SK-N-SH treated with all-trans-retinoic acid at 6 μM for 48 hours (cell line): ENCODE measurements around the gene GLYATL1.

Experiments
- ATAC-seq: fragments of 200-7000 bp; cut with Tn5 transposase; 3 replicates; pipeline ENCODE4 v1.9.1; 2020; ENCODE audit warnings: mild to moderate bottlenecking, moderate library complexity
- ARNTL ChIP-seq: fragments of 450-650 bp; formaldehyde crosslinking; IDR thresholded peaks from 2 replicates; pipeline ENCODE4 v1.5.0; 2020; ENCODE audit warnings: low read depth, mild to moderate bottlenecking, moderate library complexity, borderline replicate concordance
- BACH2 ChIP-seq: fragments of 250-450 bp; sonication (Bioruptor Pico); IDR thresholded peaks from 2 replicates; pipeline ENCODE4 v1.9.0; 2021; ENCODE audit warnings: mild to moderate bottlenecking, borderline replicate concordance
- CSDC2 ChIP-seq: fragments of 250-450 bp; sonication (Bioruptor Pico); IDR thresholded peaks from 2 replicates; pipeline ENCODE4 v1.5.0; 2020; ENCODE audit warnings: mild to moderate bottlenecking, moderate library complexity
- ESRRG ChIP-seq: fragments of 250-450 bp; sonication (Bioruptor Pico); IDR thresholded peaks from 2 replicates; pipeline ENCODE4 v1.6.1; 2021; ENCODE audit warnings: mild to moderate bottlenecking
- GLIS3 ChIP-seq: fragments of 250-450 bp; sonication (Bioruptor Pico); IDR thresholded peaks from 2 replicates; pipeline ENCODE4 v1.5.0; 2020; ENCODE audit warnings: mild to moderate bottlenecking, moderate library complexity
- ISL1 ChIP-seq: fragments of 250-450 bp; sonication (Bioruptor Pico); IDR thresholded peaks from 2 replicates; pipeline ENCODE4 v2.1.2; 2022; ENCODE audit warnings: mild to moderate bottlenecking, moderate library complexity
- OSR1 ChIP-seq: fragments of 250-450 bp; sonication (Bioruptor Pico); IDR thresholded peaks from 2 replicates; pipeline ENCODE4 v1.8.0; 2022; ENCODE audit warnings: moderate library complexity, mild to moderate bottlenecking, inconsistent platforms
- PPARA ChIP-seq: fragments of 250-450 bp; sonication (Bioruptor Pico); IDR thresholded peaks from 2 replicates; pipeline ENCODE4 v1.5.0; 2020; ENCODE audit warnings: mild to moderate bottlenecking, borderline replicate concordance
- RARB ChIP-seq: fragments of 250-450 bp; sonication (Bioruptor Pico); IDR thresholded peaks from 2 replicates; pipeline ENCODE4 v1.8.0; 2021; ENCODE audit warnings: mild to moderate bottlenecking, moderate library complexity
- SNAI2 ChIP-seq: fragments of 250-450 bp; sonication (Bioruptor Pico); IDR thresholded peaks from 2 replicates; pipeline ENCODE4 v1.5.0; 2020; ENCODE audit warnings: mild to moderate bottlenecking, moderate library complexity
- TCF4 ChIP-seq: fragments of 250-450 bp; sonication (Bioruptor Pico); IDR thresholded peaks from 2 replicates; pipeline ENCODE4 v1.8.0; 2021; ENCODE audit warnings: mild to moderate bottlenecking, moderate library complexity, borderline replicate concordance
- TOX ChIP-seq: fragments of 250-450 bp; sonication (Bioruptor Pico); IDR thresholded peaks from 2 replicates; pipeline ENCODE4 v1.8.0; 2021; ENCODE audit warnings: mild to moderate bottlenecking, moderate library complexity, borderline replicate concordance
- TSHZ2 ChIP-seq: fragments of 250-450 bp; sonication (Bioruptor Pico); IDR thresholded peaks from 2 replicates; pipeline ENCODE4 v1.5.0; 2020; ENCODE audit warnings: mild to moderate bottlenecking, moderate library complexity
- ZC3H10 ChIP-seq: fragments of 250-450 bp; sonication (Bioruptor Pico); IDR thresholded peaks from 2 replicates; pipeline ENCODE4 v1.5.1; 2021; ENCODE audit warnings: mild to moderate bottlenecking, moderate library complexity
- ZFP3 ChIP-seq: fragments of 250-450 bp; sonication (Bioruptor Pico); IDR thresholded peaks from 2 replicates; pipeline ENCODE4 v1.5.0; 2020; ENCODE audit warnings: mild to moderate bottlenecking, moderate library complexity
- ZFP30 ChIP-seq: fragments of 450-650 bp; formaldehyde crosslinking; IDR thresholded peaks from 2 replicates; pipeline ENCODE4 v1.5.0; 2022; ENCODE audit warnings: mild to moderate bottlenecking, moderate library complexity
- ZNF565 ChIP-seq: fragments of 450-650 bp; formaldehyde crosslinking; conservative IDR thresholded peaks from 2 replicates; pipeline ENCODE4 v1.5.0; 2020; ENCODE audit warnings: low read depth, mild to moderate bottlenecking, moderate library complexity
- ZNF70 ChIP-seq: fragments of 450-650 bp; formaldehyde crosslinking; IDR thresholded peaks from 2 replicates; pipeline ENCODE4 v1.5.0; 2020; ENCODE audit warnings: mild to moderate bottlenecking, moderate library complexity
- ZNF8 ChIP-seq: fragments of 450-650 bp; formaldehyde crosslinking; IDR thresholded peaks from 2 replicates; pipeline ENCODE4 v1.5.0; 2020; ENCODE audit warnings: mild to moderate bottlenecking, moderate library complexity
- TF ChIP-seq, protein P1 (sequence below): fragments of 250-450 bp; sonication (Bioruptor Pico); IDR thresholded peaks from 2 replicates; pipeline ENCODE4 v1.8.0; 2021; ENCODE audit warnings: low read depth, mild to moderate bottlenecking, moderate library complexity, borderline replicate concordance
- TF ChIP-seq, protein P2 (sequence below): fragments of 250-450 bp; sonication (Bioruptor Pico); IDR thresholded peaks from 2 replicates; pipeline ENCODE4 v1.8.0; 2020; ENCODE audit warnings: mild to moderate bottlenecking, moderate library complexity, borderline replicate concordance

GLYATL1 gene

DNA sequence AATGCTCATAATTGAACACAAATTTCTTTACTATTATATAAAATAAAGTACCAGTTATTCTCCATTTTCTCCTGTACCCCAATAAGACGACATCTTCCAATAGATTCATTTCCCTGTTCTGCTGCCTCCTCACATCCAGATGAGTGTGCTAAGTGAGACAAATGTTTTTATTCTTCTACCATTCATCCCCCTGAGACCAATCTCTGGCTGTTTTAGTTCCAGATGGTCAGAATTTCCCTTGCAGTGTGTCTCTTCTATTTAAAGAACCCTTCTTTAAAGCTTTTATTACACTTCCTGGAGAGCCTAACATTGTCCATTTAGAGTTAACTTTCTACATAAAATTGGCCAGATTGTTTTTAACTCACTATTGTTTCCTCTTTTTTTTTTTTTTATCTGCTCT lies 41.2 kb upstream of the GLYATL1 start (continued):
- TF ChIP-seq, protein P1, sequence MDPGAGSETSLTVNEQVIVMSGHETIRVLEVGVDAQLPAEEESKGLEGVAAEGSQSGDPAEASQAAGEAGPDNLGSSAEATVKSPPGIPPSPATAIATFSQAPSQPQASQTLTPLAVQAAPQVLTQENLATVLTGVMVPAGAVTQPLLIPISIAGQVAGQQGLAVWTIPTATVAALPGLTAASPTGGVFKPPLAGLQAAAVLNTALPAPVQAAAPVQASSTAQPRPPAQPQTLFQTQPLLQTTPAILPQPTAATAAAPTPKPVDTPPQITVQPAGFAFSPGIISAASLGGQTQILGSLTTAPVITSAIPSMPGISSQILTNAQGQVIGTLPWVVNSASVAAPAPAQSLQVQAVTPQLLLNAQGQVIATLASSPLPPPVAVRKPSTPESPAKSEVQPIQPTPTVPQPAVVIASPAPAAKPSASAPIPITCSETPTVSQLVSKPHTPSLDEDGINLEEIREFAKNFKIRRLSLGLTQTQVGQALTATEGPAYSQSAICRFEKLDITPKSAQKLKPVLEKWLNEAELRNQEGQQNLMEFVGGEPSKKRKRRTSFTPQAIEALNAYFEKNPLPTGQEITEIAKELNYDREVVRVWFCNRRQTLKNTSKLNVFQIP (CRISPR knock-in tag), result no peak

GRCh38 chr11:58900479-58901420 lies 38.5 kb upstream of the GLYATL1 start:
- ATAC-seq, result no peak
- TF ChIP-seq CSDC2 (CRISPR knock-in tag) (no peak), OSR1 (no peak), TOX (CRISPR knock-in tag) (no peak), RARB (CRISPR knock-in tag) (no peak), ARNTL (CRISPR knock-in tag) (no peak), SNAI2 (CRISPR knock-in tag) (no peak), ZNF565 (no peak), TSHZ2 (no peak), ZNF70 (no peak), TCF4 (CRISPR knock-in tag) (no peak), ZNF8 (CRISPR knock-in tag) (no peak), PPARA (no peak), GLIS3 (no peak), BACH2 (no peak), ISL1 (CRISPR knock-in tag) (no peak), ZC3H10 (CRISPR knock-in tag) (no peak), ZFP3 (CRISPR knock-in tag) (no peak), ESRRG (CRISPR knock-in tag) (no peak)
- TF ChIP-seq, protein P1 (CRISPR knock-in tag), result no peak
- TF ChIP-seq, protein P2, sequence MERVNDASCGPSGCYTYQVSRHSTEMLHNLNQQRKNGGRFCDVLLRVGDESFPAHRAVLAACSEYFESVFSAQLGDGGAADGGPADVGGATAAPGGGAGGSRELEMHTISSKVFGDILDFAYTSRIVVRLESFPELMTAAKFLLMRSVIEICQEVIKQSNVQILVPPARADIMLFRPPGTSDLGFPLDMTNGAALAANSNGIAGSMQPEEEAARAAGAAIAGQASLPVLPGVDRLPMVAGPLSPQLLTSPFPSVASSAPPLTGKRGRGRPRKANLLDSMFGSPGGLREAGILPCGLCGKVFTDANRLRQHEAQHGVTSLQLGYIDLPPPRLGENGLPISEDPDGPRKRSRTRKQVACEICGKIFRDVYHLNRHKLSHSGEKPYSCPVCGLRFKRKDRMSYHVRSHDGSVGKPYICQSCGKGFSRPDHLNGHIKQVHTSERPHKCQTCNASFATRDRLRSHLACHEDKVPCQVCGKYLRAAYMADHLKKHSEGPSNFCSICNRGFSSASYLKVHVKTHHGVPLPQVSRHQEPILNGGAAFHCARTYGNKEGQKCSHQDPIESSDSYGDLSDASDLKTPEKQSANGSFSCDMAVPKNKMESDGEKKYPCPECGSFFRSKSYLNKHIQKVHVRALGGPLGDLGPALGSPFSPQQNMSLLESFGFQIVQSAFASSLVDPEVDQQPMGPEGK (CRISPR knock-in tag), result no peak

- TF ChIP-seq TCF4 (CRISPR knock-in tag) (no peak), ESRRG (CRISPR knock-in tag) (no peak), TOX (CRISPR knock-in tag) (no peak), GLIS3 (no peak), ZNF70 (no peak), SNAI2 (CRISPR knock-in tag) (no peak), ZFP30 (no peak), OSR1 (no peak), RARB (CRISPR knock-in tag) (no peak), PPARA (no peak), ARNTL (CRISPR knock-in tag) (no peak), ZFP3 (CRISPR knock-in tag) (no peak)
- no peak for ATAC-seq
Measured at GRCh38 chr11:58902881-58903280, 36.4 kb upstream of the GLYATL1 start.
